COLO829 (cell line): ENCODE data around the gene FSIP2.
A peak's percentile ranks its signal among the peaks of the same experiment; 100 is the strongest.

Source experiments
- DNase-seq: peaks from one replicate; pipeline ENCODE4 v3.0.0; 2012; ENCODE audit warnings: low spot score

FSIP2 gene, protein sequence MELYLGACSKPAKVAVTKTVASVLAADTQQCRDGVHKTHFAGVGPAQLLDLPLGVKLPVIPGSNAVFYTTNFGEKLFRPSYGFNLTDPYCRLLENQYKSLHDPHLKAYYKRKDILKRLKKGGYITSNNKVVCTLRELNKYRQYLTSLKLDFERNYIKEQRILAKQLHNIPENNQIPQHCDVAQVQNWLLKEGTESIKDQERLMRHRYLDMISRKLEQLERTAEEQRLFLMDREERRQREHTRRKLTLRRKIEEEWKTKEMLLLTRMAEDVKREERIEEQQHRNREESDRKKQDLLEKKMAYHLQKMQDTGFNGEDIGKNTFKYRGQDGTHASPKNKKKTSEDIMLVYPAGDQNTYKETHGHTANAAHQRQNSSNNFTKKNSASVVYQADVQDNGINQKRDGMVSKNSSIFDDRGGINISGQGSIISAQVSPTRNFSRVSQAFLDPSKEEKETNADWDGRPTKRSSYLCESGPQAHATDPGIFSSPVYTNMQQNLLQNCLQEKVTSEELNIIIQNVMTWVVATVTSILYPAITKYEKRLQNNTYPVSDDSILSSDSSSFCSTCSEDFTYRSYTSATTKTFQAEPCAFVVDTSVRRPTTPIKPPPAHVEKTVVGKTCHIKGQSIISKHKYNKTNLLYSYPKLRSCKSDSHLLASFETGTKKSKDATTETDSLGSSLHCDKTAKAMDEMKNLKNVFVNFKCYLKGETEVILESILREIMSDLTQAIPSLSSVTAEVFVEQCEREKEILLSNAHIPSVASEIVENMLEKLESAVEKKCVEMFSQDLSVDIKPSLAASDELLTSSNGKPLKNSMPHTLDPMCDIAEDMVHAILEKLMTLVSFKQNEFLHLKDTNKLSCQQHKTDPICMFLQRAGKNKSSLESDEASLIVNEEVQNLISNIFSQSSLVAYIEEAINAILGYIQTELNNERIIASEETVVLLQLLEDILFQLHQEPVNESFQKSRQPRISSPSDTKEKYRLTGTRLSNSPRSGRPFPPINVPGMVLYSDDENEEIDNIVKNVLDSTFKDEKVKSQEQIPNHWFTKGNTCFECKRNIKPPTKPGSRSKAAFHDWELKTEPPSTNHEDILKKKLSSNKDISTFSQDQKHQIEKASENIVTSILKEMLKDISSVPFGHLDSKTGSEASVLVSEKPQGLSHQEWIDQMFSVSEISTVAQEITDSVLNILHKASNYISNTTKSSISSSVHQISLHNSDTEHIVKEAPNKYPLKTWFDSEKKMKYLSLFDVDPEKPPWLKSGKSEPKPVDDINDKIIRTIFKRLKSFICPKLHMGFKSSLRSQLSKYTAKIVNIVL (N-terminal part only)

DNA sequence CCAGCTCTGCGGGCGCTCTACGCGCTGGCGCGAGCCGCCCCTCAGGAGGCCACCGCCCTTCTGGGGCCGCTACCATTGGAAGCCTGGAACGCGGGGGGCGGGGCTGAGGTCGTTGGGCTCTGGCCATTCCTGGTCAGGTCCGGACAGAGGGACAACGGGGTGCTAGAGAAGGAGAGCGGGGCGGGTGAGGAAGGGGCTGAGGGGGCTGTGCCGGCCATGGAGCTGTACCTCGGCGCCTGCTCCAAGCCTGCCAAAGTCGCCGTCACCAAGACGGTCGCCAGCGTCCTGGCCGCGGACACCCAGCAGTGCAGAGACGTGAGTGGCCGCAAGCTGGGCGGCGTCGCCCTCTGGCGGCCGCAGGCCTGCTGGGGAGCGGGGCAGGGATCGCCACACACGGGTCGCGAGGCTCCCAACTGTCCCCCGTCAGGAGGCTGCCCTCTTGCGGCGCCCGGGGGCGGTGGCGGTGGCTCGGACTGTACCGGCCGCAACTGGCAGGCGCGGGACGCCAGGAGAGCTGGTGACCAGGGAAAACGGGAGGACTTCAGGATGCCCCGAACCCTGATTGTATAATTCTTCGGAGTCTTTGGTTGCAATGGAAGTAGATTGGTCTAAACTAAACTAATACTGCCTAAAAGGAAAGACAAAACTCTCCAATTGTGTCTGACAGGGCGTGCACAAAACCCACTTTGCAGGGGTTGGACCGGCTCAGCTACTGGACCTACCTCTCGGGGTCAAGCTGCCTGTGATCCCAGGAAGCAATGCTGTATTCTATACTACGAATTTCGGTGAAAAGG is at the start of gene FSIP2:
Gene FSIP2, plus strand, starts transcription at position 126 of the 794 bp plus-strand sequence. Its CDS starts 91 bp downstream, at position 217.
- DNase-seq, result peak; percentile 2

GRCh38 chr2:185689906-185690539 is 48.6 kb upstream of the FSIP2 start:
- no peak for DNase-seq

DNA sequence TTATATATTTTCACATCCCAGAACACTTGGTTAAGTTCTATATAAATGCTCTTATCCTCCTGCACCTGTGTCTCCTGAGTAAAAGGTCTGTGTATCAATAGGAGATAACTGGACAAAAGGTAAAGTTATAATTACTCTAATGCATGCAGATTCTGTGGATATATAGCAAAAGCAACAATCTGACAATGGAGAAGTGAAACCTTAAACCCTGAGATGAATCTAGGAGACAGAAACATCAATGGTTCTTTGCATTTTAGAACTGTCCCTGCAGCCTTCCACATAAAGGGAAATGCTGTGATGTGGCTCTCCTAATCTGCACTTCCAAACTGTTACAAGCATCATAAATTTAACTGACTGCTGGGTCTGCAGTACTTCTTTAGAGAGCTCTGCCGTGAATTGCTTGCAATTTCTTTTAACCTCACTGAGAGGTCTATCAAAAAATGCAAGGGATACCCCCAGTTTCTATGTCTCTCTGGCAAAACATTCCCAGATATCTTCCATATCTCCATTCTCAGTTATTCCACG is 42.8 kb upstream of the FSIP2 start:
- no peak for DNase-seq

GRCh38 chr2:185700883-185701282 is 37.7 kb upstream of the FSIP2 start:
- DNase-seq, result no peak

- DNase-seq, result no peak
Observed at GRCh38 chr2:185734658-185735057, 3.9 kb upstream of the FSIP2 start.

- no peak for DNase-seq
Observed at GRCh38 chr2:185736210-185736609, 2.4 kb upstream of the FSIP2 start.

GRCh38 chr2:185745864-185746859 is 7.6 kb downstream of the FSIP2 start:
- DNase-seq, result no peak

GRCh38 chr2:185757356-185757755 is 18.8 kb downstream of the FSIP2 start:
- DNase-seq, result no peak

- DNase-seq, result no peak
Observed at GRCh38 chr2:185771396-185771795, 32.8 kb downstream of the FSIP2 start.

- DNase-seq, result no peak
Observed at GRCh38 chr2:185780890-185781289, 42.3 kb downstream of the FSIP2 start.

GRCh38 chr2:185782223-185782769 is 43.7 kb downstream of the FSIP2 start:
- no peak for DNase-seq

GRCh38 chr2:185785156-185785555 is 46.6 kb downstream of the FSIP2 start:
- no peak for DNase-seq

DNA sequence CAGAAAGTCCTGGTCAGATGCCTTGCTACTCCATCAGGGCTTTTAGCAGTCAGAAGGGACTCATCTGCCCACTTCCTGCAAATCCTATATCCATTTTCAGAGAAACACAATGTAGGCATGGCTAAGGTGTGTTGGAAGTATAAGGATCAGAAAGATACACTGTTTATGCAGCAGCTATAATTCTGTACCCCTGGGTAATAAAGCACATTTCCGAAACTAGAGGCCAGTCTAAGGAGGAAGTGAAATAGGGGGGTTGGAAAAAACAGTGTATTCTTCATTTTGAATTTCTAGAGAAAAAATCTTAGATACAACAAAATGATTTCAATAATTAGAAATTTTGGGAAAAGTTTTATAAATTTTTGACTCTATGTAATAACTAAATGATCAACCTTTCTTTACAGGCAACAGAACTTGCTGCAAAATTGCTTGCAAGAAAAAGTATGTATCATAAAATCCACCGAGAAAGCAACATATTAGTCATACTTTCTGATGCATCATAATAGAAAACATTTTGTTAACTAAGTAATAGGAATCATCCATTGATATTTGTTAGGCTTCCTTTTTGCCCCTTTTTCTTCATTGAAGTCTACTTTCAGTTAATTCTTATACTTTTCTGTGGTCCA is 47.4 kb downstream of the FSIP2 start:
- DNase-seq, result no peak

- peak; percentile 62 for DNase-seq
Observed at GRCh38 chr2:185787227-185788145, 48.9 kb downstream of the FSIP2 start.

DNA sequence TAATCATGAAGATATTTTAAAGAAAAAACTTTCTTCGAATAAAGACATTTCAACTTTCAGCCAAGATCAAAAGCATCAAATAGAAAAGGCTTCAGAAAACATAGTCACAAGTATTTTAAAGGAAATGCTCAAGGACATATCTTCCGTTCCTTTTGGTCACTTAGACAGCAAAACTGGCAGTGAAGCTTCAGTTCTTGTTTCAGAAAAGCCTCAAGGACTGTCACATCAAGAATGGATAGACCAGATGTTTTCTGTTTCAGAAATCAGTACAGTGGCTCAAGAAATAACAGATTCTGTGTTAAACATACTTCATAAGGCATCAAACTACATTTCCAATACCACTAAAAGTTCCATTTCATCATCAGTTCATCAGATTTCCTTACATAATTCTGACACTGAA is 51.8 kb downstream of the FSIP2 start:
- DNase-seq, result no peak

- DNase-seq, result peak; percentile 11
Observed at GRCh38 chr2:185793532-185794345, 55.1 kb downstream of the FSIP2 start.

DNA sequence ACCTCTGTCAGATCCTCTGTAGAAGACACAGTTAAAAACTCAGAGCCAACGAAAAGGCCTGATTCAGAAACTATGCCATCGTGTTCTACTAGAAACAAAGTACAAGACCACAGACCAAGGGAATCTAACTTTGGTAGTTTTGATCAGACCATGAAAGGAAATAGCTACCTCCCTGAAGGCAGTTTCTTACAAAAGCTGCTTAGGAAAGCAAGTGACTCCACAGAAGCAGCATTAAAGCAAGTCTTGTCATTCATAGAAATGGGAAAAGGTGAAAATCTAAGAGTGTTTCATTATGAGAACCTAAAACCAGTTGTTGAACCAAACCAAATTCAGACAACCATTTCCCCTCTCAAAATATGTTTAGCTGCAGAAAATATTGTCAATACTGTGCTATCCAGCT is 58.2 kb downstream of the FSIP2 start:
- DNase-seq, result no peak
